AG20443 (cell line): ENCODE results near the gene TNS4.

Experiments used
- DNase-seq: peaks from one replicate; pipeline ENCODE4 v3.0.0; 2012; ENCODE audit warnings: low spot score, mixed read lengths

Gene TNS4

GRCh38 chr17:40433551-40434415 lies 67.6 kb downstream of the TNS4 start:
- no peak for DNase-seq

DNA sequence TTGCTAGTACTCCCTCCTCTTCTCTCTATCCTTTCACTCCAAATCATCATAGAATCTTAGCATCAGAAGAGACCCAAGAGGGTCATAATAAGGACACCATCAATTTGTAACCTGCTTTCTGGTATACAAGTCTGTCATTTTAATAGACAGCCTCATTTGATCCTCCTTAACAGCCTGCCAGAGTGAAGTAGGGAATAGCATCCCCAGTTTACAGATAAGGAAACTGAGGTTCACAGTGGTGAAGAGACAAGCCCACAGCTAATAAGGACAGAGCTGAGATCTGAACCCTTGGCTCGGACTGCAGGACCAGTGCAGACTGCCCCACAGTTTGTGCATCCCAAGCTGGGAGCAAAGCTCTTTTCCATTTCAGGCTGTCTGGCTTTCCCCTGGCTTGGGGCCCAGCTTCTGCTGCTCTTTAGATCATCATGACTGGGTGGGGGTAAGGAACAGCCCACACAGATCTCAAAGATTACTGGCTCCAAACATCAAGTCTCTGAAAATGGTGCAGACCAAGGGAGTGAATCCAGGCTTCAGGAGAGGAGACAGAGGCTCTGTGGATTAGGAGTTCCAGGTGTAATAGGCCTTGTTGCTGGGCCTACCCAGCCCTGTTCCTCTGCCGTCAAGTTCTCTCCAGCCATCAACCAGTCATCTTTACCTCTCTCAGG lies 68.4 kb downstream of the TNS4 start:
- peak; percentile 56 for DNase-seq

- no peak for DNase-seq
Observed at GRCh38 chr17:40431231-40431602, 70.2 kb downstream of the TNS4 start.

DNA sequence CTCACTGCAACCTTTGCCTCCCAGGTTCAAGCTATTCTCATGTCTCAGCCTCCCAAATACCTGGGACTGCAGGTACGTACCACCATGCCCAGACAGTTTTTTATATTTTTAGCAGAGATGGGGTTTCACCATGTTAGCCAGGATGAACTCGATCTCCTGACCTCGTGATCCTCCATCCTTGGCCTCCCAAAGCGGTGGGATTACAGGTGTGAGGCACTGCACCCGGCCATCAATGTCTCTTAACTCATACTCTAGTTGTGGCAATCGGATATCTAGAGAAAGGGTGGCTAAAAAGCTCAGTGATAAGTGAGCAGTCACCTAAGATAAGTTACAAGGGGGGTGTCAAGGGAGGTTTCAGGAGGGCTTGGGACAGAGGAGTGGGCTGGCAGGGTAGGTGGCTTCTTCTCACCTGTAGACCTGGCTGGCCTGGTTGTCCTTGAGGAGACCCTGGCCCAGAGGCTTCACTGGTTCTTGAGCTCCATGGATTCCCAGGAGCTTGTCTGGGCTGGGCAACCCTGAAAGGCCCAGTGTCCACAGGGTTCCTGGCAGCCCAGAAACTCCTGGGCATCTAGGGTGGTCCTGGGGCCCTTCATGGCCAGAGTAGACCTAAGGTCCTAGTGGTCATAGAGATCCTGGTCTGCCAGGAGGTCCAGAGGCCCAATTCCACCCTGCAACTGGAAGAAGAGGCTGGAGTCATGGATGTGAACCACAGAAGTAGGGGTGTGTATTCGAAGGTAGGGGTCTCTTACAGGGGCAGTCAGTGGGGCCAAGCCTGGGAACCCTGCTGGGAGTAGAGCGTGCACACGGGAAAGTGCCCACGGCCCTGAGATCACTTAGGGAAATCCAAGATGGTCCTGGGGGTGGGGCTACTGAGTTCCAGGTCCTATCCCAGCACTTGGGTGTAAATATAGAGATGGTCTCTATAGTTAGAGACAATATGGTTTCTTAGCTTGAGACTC lies 70.9 kb downstream of the TNS4 start:
- DNase-seq: no peak

DNA sequence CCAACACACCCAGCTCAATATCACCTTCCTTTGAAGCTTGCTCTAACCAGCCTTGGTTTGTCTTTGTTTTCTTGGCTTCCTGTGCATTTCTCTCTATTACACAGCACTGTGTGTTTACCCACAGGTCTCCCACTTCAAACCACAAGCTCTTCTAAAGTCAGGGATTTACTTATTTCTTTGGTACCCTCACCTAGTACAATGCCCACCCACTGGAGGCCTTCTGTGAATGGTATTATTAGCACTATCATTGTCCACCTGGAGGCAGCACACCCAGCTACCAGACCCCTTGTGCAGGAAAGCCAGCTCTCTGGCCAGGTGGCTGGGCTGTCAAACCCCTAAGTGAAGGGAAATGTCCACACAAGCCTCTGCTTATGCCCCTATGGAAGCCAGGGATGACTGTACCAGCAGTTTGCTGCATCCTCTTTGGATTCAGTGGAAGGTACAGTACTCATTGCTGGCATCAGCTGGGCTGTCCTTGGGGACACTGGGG lies 74.4 kb downstream of the TNS4 start:
- no peak for DNase-seq
